ENCODE data around the gene SUGCT. TPM values are rescaled to one million over a fixed set of nuclear protein-coding genes. Genes with fewer than 3 reads are reported as not detected.

The SUGCT gene
- total and polyA plus RNA-seq, 2 of the 13 experiments (the other 11 are each of a cell fraction or from before 2014, with no cell fraction given): 10.1 to 22.2 TPM

- TF ChIP-seq, protein P1, sequence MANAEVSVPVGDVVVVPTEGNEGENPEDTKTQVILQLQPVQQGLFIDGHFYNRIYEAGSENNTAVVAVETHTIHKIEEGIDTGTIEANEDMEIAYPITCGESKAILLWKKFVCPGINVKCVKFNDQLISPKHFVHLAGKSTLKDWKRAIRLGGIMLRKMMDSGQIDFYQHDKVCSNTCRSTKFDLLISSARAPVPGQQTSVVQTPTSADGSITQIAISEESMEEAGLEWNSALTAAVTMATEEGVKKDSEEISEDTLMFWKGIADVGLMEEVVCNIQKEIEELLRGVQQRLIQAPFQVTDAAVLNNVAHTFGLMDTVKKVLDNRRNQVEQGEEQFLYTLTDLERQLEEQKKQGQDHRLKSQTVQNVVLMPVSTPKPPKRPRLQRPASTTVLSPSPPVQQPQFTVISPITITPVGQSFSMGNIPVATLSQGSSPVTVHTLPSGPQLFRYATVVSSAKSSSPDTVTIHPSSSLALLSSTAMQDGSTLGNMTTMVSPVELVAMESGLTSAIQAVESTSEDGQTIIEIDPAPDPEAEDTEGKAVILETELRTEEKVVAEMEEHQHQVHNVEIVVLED (CRISPR knock-in tag; IDR thresholded peaks at IDR 0.05; ENCODE audit: borderline replicate concordance): peak; percentile 30; the same call in 1 of the 2 replicates
- TF ChIP-seq, protein P2, sequence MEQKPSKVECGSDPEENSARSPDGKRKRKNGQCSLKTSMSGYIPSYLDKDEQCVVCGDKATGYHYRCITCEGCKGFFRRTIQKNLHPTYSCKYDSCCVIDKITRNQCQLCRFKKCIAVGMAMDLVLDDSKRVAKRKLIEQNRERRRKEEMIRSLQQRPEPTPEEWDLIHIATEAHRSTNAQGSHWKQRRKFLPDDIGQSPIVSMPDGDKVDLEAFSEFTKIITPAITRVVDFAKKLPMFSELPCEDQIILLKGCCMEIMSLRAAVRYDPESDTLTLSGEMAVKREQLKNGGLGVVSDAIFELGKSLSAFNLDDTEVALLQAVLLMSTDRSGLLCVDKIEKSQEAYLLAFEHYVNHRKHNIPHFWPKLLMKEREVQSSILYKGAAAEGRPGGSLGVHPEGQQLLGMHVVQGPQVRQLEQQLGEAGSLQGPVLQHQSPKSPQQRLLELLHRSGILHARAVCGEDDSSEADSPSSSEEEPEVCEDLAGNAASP (CRISPR knock-in tag; IDR thresholded peaks at IDR 0.05; ENCODE audit: borderline replicate concordance): peak; percentile 57; the same call in 1 of the 2 replicates
- TF ChIP-seq ARID5B (CRISPR knock-in tag; IDR thresholded peaks at IDR 0.05) (peak; percentile 31; the same call in 1 of the 2 replicates), ISL2 (CRISPR knock-in tag; IDR thresholded peaks at IDR 0.05) (0 out of 2 replicates have a peak, but pooled peaks have one; percentile 25), POGZ (CRISPR knock-in tag; IDR thresholded peaks at IDR 0.05) (peak; percentile 81), YY1 (IDR thresholded peaks at IDR 0.05; ENCODE audit: insufficient read depth, insufficient replicate concordance, low read depth, low read length) (peak; percentile 72), MED1 (CRISPR knock-in tag; IDR thresholded peaks at IDR 0.05) (peak; percentile 46), ZNF235 (CRISPR knock-in tag; IDR thresholded peaks at IDR 0.05; ENCODE audit: borderline replicate concordance) (no peak), STAG1 (CRISPR knock-in tag; IDR thresholded peaks at IDR 0.05) (peak; percentile 94), GABPA (IDR thresholded peaks at IDR 0.05; ENCODE audit: low read depth, low read length) (no peak), GABPA (CRISPR knock-in tag; IDR thresholded peaks at IDR 0.05; ENCODE audit: low read depth) (0 out of 2 replicates have a peak, but pooled peaks have one; percentile 28), MYC (CRISPR knock-in tag; IDR thresholded peaks at IDR 0.05; ENCODE audit: borderline replicate concordance) (peak; percentile 52; the same call in 1 of the 2 replicates), NR2F6 (IDR thresholded peaks at IDR 0.05) (peak; percentile 48), NR2F6 (CRISPR knock-in tag; IDR thresholded peaks at IDR 0.05) (0 out of 2 replicates have a peak, but pooled peaks have one; percentile 42)
- TF ChIP-seq, protein P3, sequence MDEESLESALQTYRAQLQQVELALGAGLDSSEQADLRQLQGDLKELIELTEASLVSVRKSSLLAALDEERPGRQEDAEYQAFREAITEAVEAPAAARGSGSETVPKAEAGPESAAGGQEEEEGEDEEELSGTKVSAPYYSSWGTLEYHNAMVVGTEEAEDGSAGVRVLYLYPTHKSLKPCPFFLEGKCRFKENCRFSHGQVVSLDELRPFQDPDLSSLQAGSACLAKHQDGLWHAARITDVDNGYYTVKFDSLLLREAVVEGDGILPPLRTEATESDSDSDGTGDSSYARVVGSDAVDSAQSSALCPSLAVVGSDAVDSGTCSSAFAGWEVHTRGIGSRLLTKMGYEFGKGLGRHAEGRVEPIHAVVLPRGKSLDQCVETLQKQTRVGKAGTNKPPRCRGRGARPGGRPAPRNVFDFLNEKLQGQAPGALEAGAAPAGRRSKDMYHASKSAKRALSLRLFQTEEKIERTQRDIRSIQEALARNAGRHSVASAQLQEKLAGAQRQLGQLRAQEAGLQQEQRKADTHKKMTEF (CRISPR knock-in tag; IDR thresholded peaks at IDR 0.05): 0 out of 2 replicates have a peak, but pooled peaks have one; percentile 34
Measured at GRCh38 chr7:40604601-40605438, 470.0 kb downstream of the SUGCT start (continued).
